ENCODE measurements around the gene ZNF500.

ZNF500 gene

GRCh38 chr16:4772351-4772750 lies 5.4 kb upstream of the ZNF500 start:
- DNase-seq (ENCODE audit: low spot score): no peak

- DNase-seq (ENCODE audit: low spot score): no peak
Measured at GRCh38 chr16:4771646-4772045, 4.7 kb upstream of the ZNF500 start.

GRCh38 chr16:4769306-4769638 lies 2.3 kb upstream of the ZNF500 start:
- DNase-seq (ENCODE audit: low spot score): no peak

- DNase-seq (ENCODE audit: low spot score): peak; percentile 86
Measured at GRCh38 chr16:4768549-4769305, 1.8 kb upstream of the ZNF500 start.

GRCh38 chr16:4767872-4768548 lies 1.0 kb upstream of the ZNF500 start:
- peak; percentile 26 for DNase-seq (ENCODE audit: low spot score)

GRCh38 chr16:4765511-4766474 lies 1.2 kb downstream of the ZNF500 start:
- DNase-seq (ENCODE audit: low spot score): no peak

- DNase-seq (ENCODE audit: low spot score): no peak
Measured at GRCh38 chr16:4763791-4764190, 3.2 kb downstream of the ZNF500 start.

GRCh38 chr16:4762205-4762604 lies 4.8 kb downstream of the ZNF500 start:
- no peak for DNase-seq (ENCODE audit: low spot score)

- no peak for DNase-seq (ENCODE audit: low spot score)
Measured at GRCh38 chr16:4760221-4760910, 6.6 kb downstream of the ZNF500 start.

- DNase-seq (ENCODE audit: low spot score): no peak
Measured at GRCh38 chr16:4755687-4756086, 11.3 kb downstream of the ZNF500 start.

- DNase-seq (ENCODE audit: low spot score): no peak
Measured at GRCh38 chr16:4754865-4755264, 12.1 kb downstream of the ZNF500 start.

GRCh38 chr16:4753227-4753626 lies 13.7 kb downstream of the ZNF500 start:
- DNase-seq (ENCODE audit: low spot score): no peak

- DNase-seq (ENCODE audit: low spot score): no peak
Measured at GRCh38 chr16:4752351-4753100, 14.4 kb downstream of the ZNF500 start.

GRCh38 chr16:4750896-4751295 lies 16.1 kb downstream of the ZNF500 start:
- no peak for DNase-seq (ENCODE audit: low spot score)

- no peak for DNase-seq (ENCODE audit: low spot score)
Measured at GRCh38 chr16:4749700-4750257, 17.2 kb downstream of the ZNF500 start.

GRCh38 chr16:4748682-4749411 lies 18.1 kb downstream of the ZNF500 start:
- DNase-seq (ENCODE audit: low spot score): no peak

GRCh38 chr16:4747906-4748681 lies 18.9 kb downstream of the ZNF500 start:
- DNase-seq (ENCODE audit: low spot score): no peak

GRCh38 chr16:4746991-4747574 lies 19.9 kb downstream of the ZNF500 start:
- no peak for DNase-seq (ENCODE audit: low spot score)

- DNase-seq (ENCODE audit: low spot score): no peak
Measured at GRCh38 chr16:4746215-4746614, 20.7 kb downstream of the ZNF500 start.

All from kidney capillary endothelial cell (primary cell).